Limb (tissue), 2 donors: ENCODE data around the gene PKDCC.
A peak's percentile ranks its signal among the peaks of the same experiment; 100 is the strongest.

Source experiments
- DNase-seq, 2 donors: peaks; one replicate each; pipeline ENCODE4 v3.0.0-alpha.2; 2016; ENCODE audit errors: extremely low spot score in 2 of 2

PKDCC gene

DNA sequence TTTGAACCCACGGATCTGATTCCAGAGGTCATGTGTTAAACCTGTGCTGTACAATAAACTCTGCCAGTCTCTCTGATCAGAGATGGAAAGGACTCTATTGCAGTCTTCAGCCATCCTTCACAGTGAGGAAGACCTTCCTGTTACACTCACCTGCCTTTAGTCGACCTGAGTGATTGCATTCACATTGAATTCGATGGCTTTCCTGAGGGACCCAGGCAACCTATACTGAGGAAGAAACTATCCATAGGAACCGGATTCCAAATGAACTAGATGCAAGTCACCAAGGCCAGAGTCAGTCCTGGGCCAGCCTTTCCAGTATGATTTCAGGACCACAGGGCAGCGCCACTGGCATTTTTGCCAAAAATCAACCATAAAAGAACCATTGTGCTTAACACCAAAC lies 56.8 kb downstream of the PKDCC start:
- DNase-seq = no peak

- peak in 1 of 2 donors; percentile 38 for DNase-seq
Observed at GRCh38 chr2:42105330-42106256, 57.8 kb downstream of the PKDCC start.

DNA sequence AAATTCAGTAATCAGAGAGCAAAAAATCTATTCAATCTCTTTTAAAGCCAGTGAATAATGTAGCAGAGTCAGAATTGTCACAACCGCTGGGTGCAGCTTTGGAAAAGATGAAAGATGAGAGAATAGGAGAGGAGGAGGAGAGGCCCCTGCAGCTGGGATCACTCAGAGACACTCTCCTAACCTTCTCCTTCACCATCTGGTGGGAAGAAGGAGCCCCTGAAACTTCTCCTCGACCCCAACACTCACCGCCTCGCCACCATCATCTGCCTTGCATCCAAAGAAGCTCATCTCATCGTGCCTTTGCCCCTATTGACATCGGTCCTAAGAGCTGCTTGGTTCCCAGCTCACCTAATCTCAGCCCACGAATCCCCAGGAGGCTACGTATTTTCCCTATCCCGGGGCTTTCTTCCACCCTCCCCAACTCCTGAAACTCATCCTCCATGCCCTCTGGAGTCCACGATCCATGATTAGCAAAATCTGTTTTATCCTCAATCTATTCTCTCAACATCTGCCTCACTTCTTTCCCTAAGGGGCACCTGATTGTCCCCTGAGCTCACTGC lies 58.5 kb downstream of the PKDCC start:
- DNase-seq = peak in 1 of 2 donors; percentile 18

GRCh38 chr2:42107249-42108042 lies 59.6 kb downstream of the PKDCC start:
- peak in 1 of 2 donors; percentile 9 for DNase-seq
